H1 (cell line): ENCODE results near the gene ZNF396. TPM values are rescaled to one million over a fixed set of nuclear protein-coding genes. Genes with fewer than 3 reads are reported as not detected.

Experiments used
- CTCF ChIA-PET: fragments of 300-600 bp; sonication (Branson Sonifier 250); formaldehyde crosslinking; loops from one replicate; lab custom pipeline; 2021; ENCODE audit not compliant: partially characterized antibody; lab: Charles Lee
- POLR2A ChIA-PET: fragments of 300-600 bp; sonication (Branson Sonifier 250); formaldehyde crosslinking; loops from one replicate; lab custom pipeline; 2021; ENCODE audit warnings: inconsistent platforms; ENCODE audit not compliant: partially characterized antibody; lab: Charles Lee
- DNase-seq, 2 experiments: peaks; one replicate each; pipeline versions ENCODE4 v3.0.0 to v3.0.0-alpha.2; 2010 to 2022; ENCODE audit warnings: low spot score in 2 of 2, low read depth in 1 of 2, mixed read lengths in 1 of 2
- FAIRE-seq: peaks from 2 replicates; lab custom pipeline; 2011; peaks lifted over from hg19 to GRCh38; lab: Jason Lieb, UNC
- H2AFZ ChIP-seq: 2 replicates; pipeline ENCODE4 v1.8.1; 2012; ENCODE audit warnings: low read length, inconsistent platforms
- H2AK5ac ChIP-seq: 2 replicates; pipeline ENCODE4 v1.6.1; 2013; ENCODE audit warnings: low read depth, low read length
- H2BK120ac ChIP-seq: replicated peaks from 2 replicates; pipeline ENCODE3; 2013; ENCODE audit warnings: low read depth, low read length, inconsistent platforms
- H2BK12ac ChIP-seq: 2 replicates; pipeline ENCODE4 v1.6.1; 2013; ENCODE audit warnings: low read depth, low read length
- H2BK15ac ChIP-seq: 2 replicates; pipeline ENCODE4 v1.6.1; 2013; ENCODE audit warnings: low read length
- H2BK20ac ChIP-seq: 2 replicates; pipeline ENCODE4 v1.6.1; 2013; ENCODE audit warnings: low read length
- H2BK5ac ChIP-seq: 2 replicates; pipeline ENCODE4 v1.6.1; 2013; ENCODE audit warnings: low read depth, low read length
- H3K14ac ChIP-seq: 2 replicates; pipeline ENCODE4 v1.6.1; 2013; ENCODE audit warnings: inconsistent platforms; ENCODE audit not compliant: insufficient read length
- H3K18ac ChIP-seq: 2 replicates; pipeline ENCODE4 v1.6.1; 2013; ENCODE audit warnings: low read length; ENCODE audit errors: extremely low read depth
- H3K23ac ChIP-seq: 2 replicates; pipeline ENCODE4 v1.6.1; 2013; ENCODE audit warnings: inconsistent platforms; ENCODE audit not compliant: insufficient read length
- H3K23me2 ChIP-seq: 2 replicates; pipeline ENCODE4 v1.6.1; 2013; ENCODE audit warnings: low read depth, low read length
- H3K27ac ChIP-seq: 2 replicates; pipeline ENCODE4 v1.6.1; 2011; ENCODE audit warnings: low read depth, low read length, inconsistent platforms
- H3K27me3 ChIP-seq, 4 experiments: replicated peaks in 1 of 4; 1 replicate in 1 of 4; 2 replicates in 3 of 4; pipeline versions ENCODE4 v1.6.1 to v1.8.1; 2011 to 2013; ENCODE audit warnings: low read length in 3 of 4, mild to moderate bottlenecking in 3 of 4, inconsistent platforms in 2 of 4, mixed read lengths in 2 of 4, moderate library complexity in 1 of 4; ENCODE audit not compliant: control insufficient read depth in 3 of 4, insufficient read depth in 3 of 4; ENCODE audit errors: extremely low read depth in 1 of 4
- H3K36me3 ChIP-seq, 4 experiments: 2 replicates each; pipeline versions ENCODE4 v1.6.1 to v1.8.1; 2011 to 2013; ENCODE audit warnings: mild to moderate bottlenecking in 4 of 4, low read length in 3 of 4, moderate library complexity in 2 of 4, control low read depth in 1 of 4, inconsistent platforms in 1 of 4; ENCODE audit not compliant: insufficient read depth in 4 of 4, control insufficient read depth in 2 of 4
- H3K4ac ChIP-seq: replicated peaks from 2 replicates; pipeline ENCODE3; 2013; ENCODE audit warnings: low read length, low read depth, mixed read lengths, inconsistent platforms; ENCODE audit not compliant: insufficient read length
- H3K4me1 ChIP-seq, 4 experiments: replicated peaks in 1 of 4; 1 replicate in 1 of 4; 2 replicates in 3 of 4; pipeline versions ENCODE4 v1.6.1 to v1.8.1; 2011 to 2013; ENCODE audit warnings: low read length in 3 of 4, inconsistent platforms in 2 of 4, mixed read lengths in 1 of 4; ENCODE audit not compliant: insufficient read depth in 4 of 4, control insufficient read depth in 3 of 4
- H3K4me2 ChIP-seq, 2 experiments: 2 replicates each; pipeline versions ENCODE4 v1.6.1 to v1.8.1; 2011 to 2013; ENCODE audit warnings: low read depth in 2 of 2, low read length in 2 of 2, control low read depth in 1 of 2, inconsistent platforms in 1 of 2, mild to moderate bottlenecking in 1 of 2; ENCODE audit not compliant: insufficient read depth in 1 of 2
- H3K4me3 ChIP-seq, 4 experiments: fragments of 200-600, 300-600 bp in 1 of 4; sonication (generic), shearing (Covaris generic), sonication (Bioruptor Twin) in 1 of 4; 2 replicates each; pipeline versions ENCODE4 v1.5.1 to v1.8.1; 2011 to 2016; ENCODE audit warnings: low read length in 4 of 4, low read depth in 3 of 4, control low read depth in 2 of 4, inconsistent platforms in 2 of 4, mild to moderate bottlenecking in 2 of 4, mixed read lengths in 1 of 4, moderate library complexity in 1 of 4; ENCODE audit not compliant: insufficient read depth in 2 of 4; ENCODE audit errors: extremely low read depth in 1 of 4
- H3K56ac ChIP-seq: replicated peaks from 2 replicates; pipeline ENCODE3; 2013; ENCODE audit warnings: low read depth, mild to moderate bottlenecking, mixed read lengths, low read length, inconsistent platforms; ENCODE audit not compliant: insufficient read length
- H3K79me1 ChIP-seq: 2 replicates; pipeline ENCODE4 v1.6.1; 2013; ENCODE audit warnings: low read depth, low read length, control low read depth
- H3K79me2 ChIP-seq, 2 experiments: 2 replicates each; pipeline versions ENCODE4 v1.6.1 to v1.8.1; 2012 to 2013; ENCODE audit warnings: low read length in 2 of 2, mild to moderate bottlenecking in 2 of 2, inconsistent platforms in 1 of 2; ENCODE audit not compliant: insufficient read depth in 2 of 2, control insufficient read depth in 1 of 2
- H3K9ac ChIP-seq, 4 experiments: replicated peaks in 1 of 4; 1 replicate in 1 of 4; 2 replicates in 3 of 4; pipeline versions ENCODE4 v1.6.1 to v1.8.1; 2011 to 2013; ENCODE audit warnings: low read depth in 3 of 4, low read length in 3 of 4, control low read depth in 2 of 4, mild to moderate bottlenecking in 2 of 4, moderate library complexity in 2 of 4, inconsistent platforms in 1 of 4; ENCODE audit errors: extremely low read depth in 1 of 4
- H3K9me3 ChIP-seq, 2 experiments: 2 replicates each; pipeline versions ENCODE4 v1.6.1 to v1.8.1; 2012 to 2013; ENCODE audit warnings: mild to moderate bottlenecking in 2 of 2, moderate library complexity in 2 of 2, control low read depth in 1 of 2, inconsistent platforms in 1 of 2, low read depth in 1 of 2, low read length in 1 of 2, mixed read lengths in 1 of 2; ENCODE audit not compliant: insufficient read depth in 2 of 2
- H4K20me1 ChIP-seq, 2 experiments: replicated peaks in 1 of 2; 2 replicates each; pipeline versions ENCODE3 to v1.8.1; 2011 to 2013; ENCODE audit warnings: inconsistent platforms in 2 of 2, low read length in 2 of 2, mild to moderate bottlenecking in 1 of 2; ENCODE audit not compliant: insufficient read depth in 2 of 2, control insufficient read depth in 1 of 2
- H4K5ac ChIP-seq: 2 replicates; pipeline ENCODE4 v1.6.1; 2013; ENCODE audit warnings: low read length, low read depth, mixed read lengths, inconsistent platforms; ENCODE audit not compliant: insufficient read length
- H4K8ac ChIP-seq: 2 replicates; pipeline ENCODE4 v1.8.0; 2013; ENCODE audit warnings: mild to moderate bottlenecking, moderate library complexity, low read length, inconsistent platforms; ENCODE audit not compliant: insufficient read depth; ENCODE audit errors: extremely low read depth
- H4K91ac ChIP-seq: replicated peaks from 2 replicates; pipeline ENCODE3; 2013; ENCODE audit warnings: low read length, mixed read lengths, inconsistent platforms; ENCODE audit not compliant: insufficient read length
- RBBP5 ChIP-seq: IDR thresholded peaks from 2 replicates; pipeline ENCODE4 v1.7.1; 2012; ENCODE audit warnings: low read depth, mild to moderate bottlenecking, inconsistent platforms, low read length, moderate library complexity, borderline replicate concordance
- WGBS, 2 experiments: shearing (Covaris generic) in 1 of 2; methylation state at CpG; one replicate each; pipeline versions ENCODE4 v1.1.6 to v1.1.7; 2013 to 2015; ENCODE audit warnings: low lambda C conversion rate in 2 of 2, mixed read lengths in 2 of 2, inconsistent platforms in 1 of 2, low coverage in 1 of 2, missing lambda C conversion rate in 1 of 2; ENCODE audit not compliant: insufficient replicate concordance in 2 of 2, insufficient coverage in 1 of 2, insufficient read length in 1 of 2; ENCODE audit errors: extremely low coverage in 1 of 2, missing lambda C conversion rate in 1 of 2; 5-methylcytosine and 5-hydroxymethylcytosine counted together
- polyA plus RNA-seq, 7 experiments: library from polyadenylated mRNA; depleted of rRNA in 3 of 7; stranded (reverse) in 5 of 7; unstranded in 2 of 7; fragments of >200 nt in 5 of 7; fragments of 200-250 nt in 2 of 7; gene quantifications; 1 replicate in 5 of 7; 2 replicates in 1 of 7; 4 replicates in 1 of 7; pipeline versions ENCODE4 v1.2.1 to v1.2.3, GENCODE V29; 2011 to 2013; ENCODE audit warnings: missing spikeins in 2 of 7, mixed read lengths in 2 of 7
- total RNA-seq: library from RNA; stranded (reverse); fragmentation: NEBNext Ultra II Directional; extraction: Animal tissue kit (Norgen Biotek cat#: 25700); gene quantifications from 2 replicates; pipeline ENCODE4 v1.2.1, GENCODE V29; 2021

ZNF396 gene
- total and polyA plus RNA-seq, 2 of the 8 experiments (the other 6 are each of a cell fraction or from before 2014, with no cell fraction given): 0.44 to 0.74 TPM

DNA sequence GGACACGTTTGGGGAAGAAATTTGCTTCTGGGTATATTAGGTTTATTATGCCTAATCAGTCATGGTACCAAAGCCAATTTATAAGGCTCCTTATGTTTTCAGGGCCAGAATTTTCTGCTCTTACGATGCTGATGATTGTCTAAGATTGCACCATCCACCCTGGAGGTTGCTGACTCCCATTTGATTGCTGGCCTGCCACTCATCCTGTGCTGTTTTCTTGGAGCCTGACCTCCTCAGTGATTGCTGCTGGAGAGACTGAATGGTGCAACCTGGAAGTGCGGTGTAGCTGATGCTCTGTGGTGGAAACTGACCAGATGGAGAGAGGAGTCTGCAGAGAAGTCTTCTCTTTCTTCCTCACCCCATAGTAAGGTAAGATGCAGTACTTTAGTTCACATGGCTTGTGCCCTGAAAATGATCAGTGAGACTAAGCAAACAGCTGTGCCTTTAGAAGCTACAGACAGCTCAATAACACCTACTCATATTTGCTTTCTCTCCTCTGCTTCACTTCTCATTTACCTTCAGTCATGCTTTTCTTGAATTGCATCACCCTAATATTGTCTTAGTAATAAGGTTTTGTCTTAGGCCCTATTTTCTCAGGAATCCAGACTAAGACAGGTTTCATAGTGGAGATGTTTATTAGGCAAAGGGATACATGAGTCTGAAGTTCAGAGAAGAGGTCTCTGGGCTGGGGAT, 50.3 kb downstream of the ZNF396 start:
- ChIA-PET CTCF (interaction anchor here (1.4 kb wide), 1 partner anchor 96 kb away, joined by 3 read pairs; no protein-coding TSS in a partner anchor), POLR2A (interaction anchor here (0.7 to 1.4 kb wide), 4 partner anchors 9 to 17 kb away, joined by 3 to 5 read pairs (median 4); partner anchors contain the start of gene ZNF24)
- no peak overlapping the region for H3K27ac ChIP-seq
- no peak overlapping the region for H3K56ac ChIP-seq
- H3K79me1 ChIP-seq: no peaks in the 10 kb centered on the region
- H3K4me2 ChIP-seq: no peak overlapping the region
- no peak overlapping the region; a peak in 1 of 7 replicates for H3K9ac ChIP-seq
- no peak overlapping the region for H3K4ac ChIP-seq
- FAIRE-seq (no peak), DNase-seq (no peak)
- no peak overlapping the region for H3K14ac ChIP-seq
- no peak overlapping the region for H2BK15ac ChIP-seq
- H3K23ac ChIP-seq: no peak overlapping the region
- H3K36me3 ChIP-seq: no peaks in the 10 kb centered on the region
- no peak overlapping the region for H4K91ac ChIP-seq
- H2AFZ ChIP-seq: peak overlapping the region; percentile 74
- H2BK20ac ChIP-seq: no peak overlapping the region
- H3K79me2 ChIP-seq: no peaks in the 10 kb centered on the region
- H2AK5ac ChIP-seq: no peak overlapping the region
- WGBS, 2 experiments: 62% methylated on average over 3 of the region's 3 CpGs; no CpG with 5 or more reads in 1 of the 2 experiments
- H2BK120ac ChIP-seq: no peak overlapping the region
- no peak overlapping the region for H4K8ac ChIP-seq
- H4K20me1 ChIP-seq: no peaks in the 10 kb centered on the region
- H3K9me3 ChIP-seq: no peaks in the 10 kb centered on the region
- no peak overlapping the region for H3K4me3 ChIP-seq
- no peak overlapping the region for H3K18ac ChIP-seq
- H2BK5ac ChIP-seq: no peak overlapping the region
- H3K27me3 ChIP-seq: no peaks in the 10 kb centered on the region
- no peak overlapping the region for H4K5ac ChIP-seq
- peaks cover 0 to 4% (median 1%) of the 10 kb centered on the region in 4 experiments; a peak in 3 of 7 replicates for H3K4me1 ChIP-seq
- H3K23me2 ChIP-seq: no peaks in the 10 kb centered on the region
- peak overlapping the region; percentile 63; the same call in 1 of the 2 replicates for H2BK12ac ChIP-seq
- no peak for TF ChIP-seq RBBP5
